Karpas-422 (cell line): ENCODE results near the gene VPS52. TPM values are rescaled to one million over a fixed set of nuclear protein-coding genes. Genes with fewer than 3 reads are reported as not detected.
A peak's percentile ranks its signal among the peaks of the same experiment; 100 is the strongest.
"Not testable (repeated sequence)": the region's sequence is repeated elsewhere in the genome, so short reads cannot be mapped to it uniquely, and the experiment has no call there.

ENCODE experiments used
- DNase-seq: peaks from one replicate; pipeline ENCODE4 v3.0.0-alpha.2; 2015
- H2AFZ ChIP-seq: fragments of 200-600 bp; sonication (generic); 2 replicates; pipeline ENCODE4 v1.6.1; 2014; ENCODE audit warnings: antibody characterized with exemption, low read length, mixed read lengths
- H3K27ac ChIP-seq: fragments of 200-600 bp; sonication (generic); 2 replicates; pipeline ENCODE4 v1.5.1; 2014; ENCODE audit warnings: mild to moderate bottlenecking, low read length, moderate library complexity
- H3K27me3 ChIP-seq: fragments of 200-600 bp; sonication (generic); 2 replicates; pipeline ENCODE4 v1.6.1; 2014; ENCODE audit warnings: low read length, mixed read lengths
- H3K36me3 ChIP-seq: fragments of 200-600 bp; sonication (generic); 2 replicates; pipeline ENCODE4 v1.6.1; 2014; ENCODE audit warnings: low read length, mixed read lengths; ENCODE audit not compliant: insufficient read depth
- H3K4me1 ChIP-seq: fragments of 200-600 bp; sonication (generic); 2 replicates; pipeline ENCODE4 v1.6.1; 2014; ENCODE audit warnings: mild to moderate bottlenecking, low read length, mixed read lengths
- H3K4me2 ChIP-seq: fragments of 200-600 bp; sonication (generic); 2 replicates; pipeline ENCODE4 v1.6.1; 2014; ENCODE audit warnings: low read length, low read depth, mild to moderate bottlenecking; ENCODE audit not compliant: poor library complexity, severe bottlenecking
- H3K4me3 ChIP-seq: fragments of 200-600 bp; sonication (generic); 2 replicates; pipeline ENCODE4 v1.5.1; 2014; ENCODE audit warnings: mild to moderate bottlenecking, antibody characterized with exemption, low read length, mixed read lengths
- H3K79me2 ChIP-seq: fragments of 200-600 bp; sonication (generic); 2 replicates; pipeline ENCODE4 v1.6.1; 2014; ENCODE audit warnings: mild to moderate bottlenecking, low read length, mixed read lengths
- H3K9ac ChIP-seq: fragments of 200-600 bp; sonication (generic); 2 replicates; pipeline ENCODE4 v1.6.0; 2014; ENCODE audit warnings: low read length
- H3K9me2 ChIP-seq: fragments of 200-600 bp; sonication (generic), shearing (Covaris generic); replicated peaks from 2 replicates; pipeline ENCODE4 v1.6.0; 2014; ENCODE audit warnings: mild to moderate bottlenecking, low read length, moderate library complexity; ENCODE audit not compliant: insufficient read depth
- H3K9me3 ChIP-seq: fragments of 300-700, 200-600 bp; sonication (generic); 2 replicates; pipeline ENCODE4 v1.6.1; 2014; ENCODE audit warnings: low read length, mixed read lengths
- H4K20me1 ChIP-seq: fragments of 200-600 bp; sonication (generic); 2 replicates; pipeline ENCODE4 v1.6.1; 2014; ENCODE audit warnings: mild to moderate bottlenecking, antibody characterized with exemption, low read length, low read depth; ENCODE audit not compliant: insufficient read depth
- total RNA-seq: library from RNA; depleted of rRNA; stranded (reverse); fragments of >200 nt; shearing (Covaris generic); gene quantifications from 2 replicates; pipeline ENCODE4 v1.2.3, GENCODE V29; 2014; ENCODE audit warnings: low replicate concordance

VPS52 gene
- total RNA-seq, 1 experiment from 2014 or later, result 76.5 TPM

DNA sequence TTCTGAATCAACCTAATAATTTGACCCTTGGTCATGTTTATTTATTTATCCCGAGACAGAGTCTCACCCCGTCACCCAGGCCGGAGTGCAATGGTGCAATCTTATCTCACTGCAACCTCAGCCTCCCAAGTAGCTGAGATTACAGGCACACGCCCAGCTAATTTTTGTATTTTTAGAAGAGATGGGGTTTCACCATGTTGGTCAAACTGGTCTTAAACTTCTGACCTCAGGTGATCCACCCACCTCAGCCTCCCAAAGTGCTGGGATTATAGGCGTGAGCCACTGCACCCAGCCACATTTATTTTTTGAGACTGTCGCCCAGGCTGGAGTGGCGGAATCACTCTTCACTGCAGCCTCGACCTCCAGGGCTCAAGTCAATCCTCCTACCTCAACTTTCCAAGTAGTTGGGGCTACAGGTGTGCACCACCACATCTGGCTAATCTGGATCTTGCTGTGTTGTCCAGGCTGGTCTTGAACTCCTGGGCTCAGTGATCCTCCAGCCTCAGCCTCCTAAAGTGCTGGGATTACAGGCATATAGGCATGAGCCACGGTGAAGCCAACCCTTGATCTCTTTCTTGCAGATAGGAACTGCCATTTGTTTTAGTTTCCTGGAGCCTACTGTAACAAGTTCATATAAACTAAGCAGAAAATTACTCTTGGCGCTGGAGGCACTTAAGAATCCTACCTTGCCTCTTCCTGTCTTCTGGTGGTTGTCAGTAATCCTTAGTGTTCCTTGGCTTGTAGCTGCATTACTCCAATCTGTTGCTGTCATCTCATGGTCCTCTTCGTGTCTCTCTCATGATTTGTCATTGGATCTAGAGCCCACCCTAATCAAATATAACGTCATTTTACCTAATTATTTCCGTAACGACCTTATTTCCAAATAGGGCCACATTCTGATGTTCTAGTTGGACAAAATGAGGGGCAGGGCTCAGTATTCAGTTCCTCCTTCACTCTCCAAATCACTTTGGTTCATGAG lies 2.5 kb upstream of the VPS52 start:
- Histone ChIP-seq H3K27ac (peak overlapping the region; percentile 83), H2AFZ (no peak overlapping the region), H3K79me2 (peaks cover 52% of the 10 kb centered on the region), H4K20me1 (peaks cover 40% of the 10 kb centered on the region), H3K9me3 (no peaks in the 10 kb centered on the region), H3K4me3 (peak overlapping the region; percentile 80), H3K27me3 (no peaks in the 10 kb centered on the region), H3K4me2 (peak overlapping the region; percentile 90), H3K9ac (peak overlapping the region; percentile 91), H3K36me3 (peaks cover 41% of the 10 kb centered on the region), H3K9me2 (no peaks in the 10 kb centered on the region), H3K4me1 (peaks cover 78% of the 10 kb centered on the region)
- peak; percentile 81 for DNase-seq

GRCh38 chr6:33273129-33273923 lies 1.6 kb upstream of the VPS52 start:
- H3K36me3 ChIP-seq, result peaks cover 38% of the 10 kb centered on the region
- H4K20me1 ChIP-seq, result peaks cover 40% of the 10 kb centered on the region
- peak overlapping the region; percentile 91 for H3K9ac ChIP-seq
- no peaks in the 10 kb centered on the region for H3K9me3 ChIP-seq
- peak overlapping the region; percentile 80 for H3K4me3 ChIP-seq
- no peaks in the 10 kb centered on the region for H3K9me2 ChIP-seq
- H3K4me2 ChIP-seq, result peak overlapping the region; percentile 90
- H3K27ac ChIP-seq, result peak overlapping the region; percentile 83
- peaks cover 52% of the 10 kb centered on the region for H3K79me2 ChIP-seq
- no peak overlapping the region for H2AFZ ChIP-seq
- H3K27me3 ChIP-seq, result no peaks in the 10 kb centered on the region
- peaks cover 69% of the 10 kb centered on the region for H3K4me1 ChIP-seq
- DNase-seq, result peak; percentile 49

GRCh38 chr6:33272275-33273128 lies 826 bp upstream of the VPS52 start:
- H2AFZ ChIP-seq, result no peak overlapping the region

DNA sequence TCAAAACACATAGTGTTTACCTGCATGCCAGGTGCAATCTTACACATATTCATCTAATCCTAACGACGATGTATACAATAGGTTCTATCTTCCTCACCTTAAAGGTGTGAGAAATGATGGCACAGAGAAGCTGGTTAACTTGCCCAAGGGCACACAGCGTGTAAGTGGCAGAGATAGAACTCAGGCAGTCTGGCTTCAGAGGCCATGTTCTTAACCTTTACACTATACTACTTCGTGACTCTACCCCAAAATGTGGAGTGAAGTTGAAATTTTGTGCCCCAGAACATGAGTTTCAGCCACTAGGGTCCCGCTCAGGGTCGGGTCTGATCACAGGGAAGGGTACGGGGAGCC lies 584 bp downstream of the VPS52 start:
- peak overlapping the region; percentile 83 for H3K27ac ChIP-seq
- peak overlapping the region; percentile 80 for H3K4me3 ChIP-seq
- peaks cover 47% of the 10 kb centered on the region for H3K36me3 ChIP-seq
- H3K4me1 ChIP-seq, result peaks cover 47% of the 10 kb centered on the region
- H3K27me3 ChIP-seq, result no peaks in the 10 kb centered on the region
- H3K9me3 ChIP-seq, result no peaks in the 10 kb centered on the region
- peak overlapping the region; percentile 90 for H3K9ac ChIP-seq
- no peak for DNase-seq
- H3K79me2 ChIP-seq, result peaks cover 52% of the 10 kb centered on the region
- peak overlapping the region; percentile 91; the same call in 1 of the 2 replicates for H2AFZ ChIP-seq
- peaks cover 36% of the 10 kb centered on the region for H4K20me1 ChIP-seq
- no peaks in the 10 kb centered on the region for H3K9me2 ChIP-seq
- H3K4me2 ChIP-seq, result peak overlapping the region; percentile 83

More at GRCh38 chr6:33272275-33273128, 826 bp upstream of the VPS52 start:
- Histone ChIP-seq H3K27me3 (no peaks in the 10 kb centered on the region), H3K4me3 (peak overlapping the region; percentile 80), H3K9me3 (no peaks in the 10 kb centered on the region), H4K20me1 (peaks cover 40% of the 10 kb centered on the region), H3K79me2 (peaks cover 52% of the 10 kb centered on the region), H3K4me2 (peak overlapping the region; percentile 90), H3K36me3 (peaks cover 44% of the 10 kb centered on the region), H3K4me1 (peaks cover 61% of the 10 kb centered on the region), H3K9me2 (no peaks in the 10 kb centered on the region), H3K27ac (peak overlapping the region; percentile 83), H3K9ac (peak overlapping the region; percentile 91)
- DNase-seq, result peak; percentile 55

GRCh38 chr6:33264015-33264414 lies 7.7 kb downstream of the VPS52 start:
- Histone ChIP-seq H4K20me1 (no peaks in the 10 kb centered on the region), H3K9me3 (no peaks in the 10 kb centered on the region), H3K27ac (no peak overlapping the region), H3K4me1 (no peaks in the 10 kb centered on the region), H3K4me3 (no peak overlapping the region), H3K79me2 (no peaks in the 10 kb centered on the region; the same call in 1 of the 2 replicates), H3K9ac (no peak overlapping the region), H3K27me3 (no peaks in the 10 kb centered on the region), H3K36me3 (peaks cover 16% of the 10 kb centered on the region), H3K9me2 (no peaks in the 10 kb centered on the region), H3K4me2 (no peak overlapping the region), H2AFZ (no peak overlapping the region)
- no peak for DNase-seq

DNA sequence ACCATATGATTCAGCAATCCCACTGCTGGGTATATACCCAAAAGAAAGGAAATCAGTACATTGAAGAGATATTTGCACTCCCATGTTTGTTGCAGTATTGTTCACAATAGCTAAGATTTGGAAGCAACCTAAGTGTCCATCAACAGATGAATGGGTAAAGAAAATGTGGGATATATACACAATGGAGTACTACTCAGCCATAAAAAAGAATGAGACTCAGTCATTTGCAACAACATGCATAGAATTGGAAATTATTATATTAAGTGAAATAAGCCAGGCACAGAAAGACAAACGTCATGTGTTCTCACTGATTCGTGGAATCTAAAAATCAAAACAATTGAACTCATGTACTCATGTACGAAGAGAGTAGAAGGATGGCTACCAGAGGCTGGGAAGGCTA lies 9.2 kb downstream of the VPS52 start:
- not testable (repeated sequence) for H3K4me1 ChIP-seq, H3K4me2 ChIP-seq, H3K27ac ChIP-seq, DNase-seq, H3K9me3 ChIP-seq, H3K9me2 ChIP-seq, H3K27me3 ChIP-seq, H3K79me2 ChIP-seq, H4K20me1 ChIP-seq, H3K9ac ChIP-seq, H3K4me3 ChIP-seq, H2AFZ ChIP-seq
- peaks cover 10% of the 10 kb centered on the region for H3K36me3 ChIP-seq

- Histone ChIP-seq H2AFZ (no peak overlapping the region), H3K4me3 (no peak overlapping the region), H3K9me3 (no peaks in the 10 kb centered on the region), H4K20me1 (no peaks in the 10 kb centered on the region), H3K79me2 (no peaks in the 10 kb centered on the region), H3K4me2 (no peak overlapping the region), H3K9me2 (no peaks in the 10 kb centered on the region), H3K9ac (no peak overlapping the region), H3K27ac (no peak overlapping the region), H3K27me3 (no peaks in the 10 kb centered on the region), H3K36me3 (peaks cover 8% of the 10 kb centered on the region), H3K4me1 (no peaks in the 10 kb centered on the region)
- DNase-seq, result no peak
Observed at GRCh38 chr6:33259032-33259431, 12.6 kb downstream of the VPS52 start.
